Prostate gland (tissue), 2 donors: ENCODE measurements around the gene SPATA21.

ENCODE experiments used
- CTCF ChIP-seq, 4 experiments: fragments of 200-600 bp in 2 of 4; fragments of 450-650 bp in 2 of 4; sonication (generic) in 2 of 4; IDR thresholded peaks; 1 replicate in 3 of 4; 2 replicates in 1 of 4; pipeline ENCODE4 v1.5.1; 2016 to 2019; ENCODE audit warnings: antibody characterized with exemption in 4 of 4, mild to moderate bottlenecking in 2 of 4, moderate library complexity in 2 of 4
- POLR2A ChIP-seq: fragments of 450-650 bp; IDR thresholded peaks from one replicate; pipeline ENCODE4 v1.6.1; 2016; ENCODE audit warnings: antibody characterized with exemption, mild to moderate bottlenecking
- POLR2AphosphoS5 ChIP-seq: sonication (generic); formaldehyde crosslinking; IDR thresholded peaks from one replicate; pipeline ENCODE4 v1.6.1; 2017; ENCODE audit warnings: antibody characterized with exemption

DNA sequence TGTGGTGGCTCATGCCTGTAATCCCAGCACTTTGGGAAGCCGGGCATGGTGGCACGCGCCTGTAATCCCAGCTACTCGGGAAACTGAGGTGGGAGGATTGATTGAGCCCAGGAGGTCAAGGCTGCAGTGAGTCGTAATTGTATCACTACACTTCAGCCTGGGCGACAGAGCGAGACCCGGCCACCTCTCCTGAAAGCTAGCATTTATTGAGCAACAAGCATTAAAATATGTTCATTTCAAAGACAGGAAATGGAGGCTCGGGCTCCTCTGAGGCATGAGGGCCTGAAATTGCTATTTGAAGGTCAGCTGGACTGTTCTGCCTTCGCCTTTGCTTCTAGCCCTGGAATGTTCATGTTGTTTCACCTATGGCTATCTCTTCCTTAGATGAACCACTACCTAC, 34.5 kb downstream of the SPATA21 start:
- TF ChIP-seq CTCF (IDR thresholded peaks at IDR 0.05) (no peak), POLR2AphosphoS5 (no peak), POLR2A (no peak)
